ENCODE data around the gene ZFYVE28. TPM values are rescaled to one million over a fixed set of nuclear protein-coding genes. Genes with fewer than 3 reads are reported as not detected.

ZFYVE28 gene
- total and polyA plus RNA-seq, 10 of the 15 experiments (the other 5 are each of a cell fraction or from before 2014, with no cell fraction given): 0.06 to 1.9 (median 0.22) TPM; not detected in 1

GRCh38 chr4:2265113-2266110 lies 153.0 kb downstream of the ZFYVE28 start:
- no peak for DNase-seq (ENCODE audit: low read depth, low spot score)
- POLR2A ChIA-PET: no interaction called here
- Histone ChIP-seq H3K27me3 (replicated peaks in 1 of 2; ENCODE audit: control insufficient read depth in 2 of 2, insufficient read depth in 2 of 2, low read length in 1 of 2) (no peaks in the 10 kb centered on the region), H3K27ac (ENCODE audit: control insufficient read depth, insufficient read depth) (no peak overlapping the region), H2AFZ (ENCODE audit: control insufficient read depth, low read depth, low read length) (no peak overlapping the region), H3K4me3 (no peak overlapping the region), H3K36me3 (ENCODE audit: control insufficient read depth in 2 of 2, insufficient read depth in 2 of 2, low read length in 1 of 2) (no peaks in the 10 kb centered on the region), H3K4me1 (ENCODE audit: control insufficient read depth, insufficient read depth, low read length) (no peaks in the 10 kb centered on the region; the same call in 1 of the 2 replicates), H3K79me2 (ENCODE audit: control insufficient read depth, insufficient read depth, low read length) (peaks cover 7% of the 10 kb centered on the region), H4K20me1 (ENCODE audit: control insufficient read depth, insufficient read depth) (no peaks in the 10 kb centered on the region), H3K9ac (ENCODE audit: control insufficient read depth, insufficient read depth, low read length) (no peak overlapping the region), H3K9me3 (replicated peaks; ENCODE audit: control insufficient read depth, insufficient read depth, low read length) (no peaks in the 10 kb centered on the region), H3K4me2 (ENCODE audit: control insufficient read depth, insufficient read depth) (no peak overlapping the region)
- no peak for FAIRE-seq
- intact Hi-C loops (cut with micrococcal nuclease; ENCODE audit: unreplicated experiment): loop anchor here (10.0 kb wide), 1 partner anchor 809 kb away; the partner anchor contains the start of genes HTT and HTT-AS
- RAD21 ChIA-PET (ENCODE audit: unreplicated experiment): no interaction called here
- in situ Hi-C loops (cut with MboI): no loop called here
- no peak for ATAC-seq
- SMC1A ChIA-PET (ENCODE audit: uncharacterized antibody, unreplicated experiment): no interaction called here
- 40% methylated on average over 16 of the region's 19 CpGs for WGBS (ENCODE audit: insufficient coverage, insufficient replicate concordance, low lambda C conversion rate, missing lambda C conversion rate)
- CTCF ChIA-PET: interaction anchor here (0.7 kb wide), 1 partner anchor 366 kb away, joined by 3 read pairs; no protein-coding TSS in a partner anchor
- BruUV-seq (replicated peaks): no TSS peak
- TF ChIP-seq NFXL1 (IDR thresholded peaks at IDR 0.05; ENCODE audit: borderline replicate concordance): no peak

- ChIA-PET CTCF (interaction anchor here (0.7 kb wide), 1 partner anchor 365 kb away, joined by 3 read pairs; no protein-coding TSS in a partner anchor), SMC1A (ENCODE audit: uncharacterized antibody, unreplicated experiment) (no interaction called here), RAD21 (ENCODE audit: unreplicated experiment) (no interaction called here), POLR2A (no interaction called here)
- 32% methylated on average over 6 of the region's 6 CpGs for WGBS (ENCODE audit: insufficient coverage, insufficient replicate concordance, low lambda C conversion rate, missing lambda C conversion rate)
- ATAC-seq (no peak), DNase-seq (ENCODE audit: low read depth, low spot score) (no peak), FAIRE-seq (no peak)
- no TSS peak for BruUV-seq (replicated peaks)
- Histone ChIP-seq H3K27me3 (replicated peaks in 1 of 2; ENCODE audit: control insufficient read depth in 2 of 2, insufficient read depth in 2 of 2, low read length in 1 of 2) (no peaks in the 10 kb centered on the region), H3K4me2 (ENCODE audit: control insufficient read depth, insufficient read depth) (no peak overlapping the region), H3K36me3 (ENCODE audit: control insufficient read depth in 2 of 2, insufficient read depth in 2 of 2, low read length in 1 of 2) (no peaks in the 10 kb centered on the region), H3K9me3 (replicated peaks; ENCODE audit: control insufficient read depth, insufficient read depth, low read length) (no peaks in the 10 kb centered on the region), H4K20me1 (ENCODE audit: control insufficient read depth, insufficient read depth) (no peaks in the 10 kb centered on the region; the same call in 1 of the 2 replicates), H3K4me1 (ENCODE audit: control insufficient read depth, insufficient read depth, low read length) (no peaks in the 10 kb centered on the region; the same call in 1 of the 2 replicates), H3K4me3 (no peak overlapping the region), H3K27ac (ENCODE audit: control insufficient read depth, insufficient read depth) (no peak overlapping the region), H2AFZ (ENCODE audit: control insufficient read depth, low read depth, low read length) (no peak overlapping the region), H3K79me2 (ENCODE audit: control insufficient read depth, insufficient read depth, low read length) (peaks cover 9% of the 10 kb centered on the region), H3K9ac (ENCODE audit: control insufficient read depth, insufficient read depth, low read length) (no peak overlapping the region)
- in situ Hi-C loops (cut with MboI): no loop called here
- intact Hi-C loops (cut with micrococcal nuclease; ENCODE audit: unreplicated experiment): loop anchor here (10.0 kb wide), 1 partner anchor 810 kb away; the partner anchor contains the start of genes HTT and HTT-AS
- TF ChIP-seq PML (IDR thresholded peaks at IDR 0.05; ENCODE audit: low read length) (no peak), KAT2A (conservative IDR thresholded peaks at IDR 0.05; ENCODE audit: control insufficient read depth, low read depth, low read length) (no peak), ZNF274 (IDR thresholded peaks at IDR 0.05; ENCODE audit: insufficient read depth, insufficient read length) (no peak)
These were observed 153.9 kb downstream of the ZFYVE28 start for GRCh38 chr4:2264481-2265041.

Measured in GM12878 (cell line).